GM12878 (cell line): ENCODE results near the gene TMEM214. TPM values are rescaled to one million over a fixed set of nuclear protein-coding genes. Genes with fewer than 3 reads are reported as not detected.

Experiments
- CHD2 ChIP-seq: IDR thresholded peaks from 2 replicates; pipeline ENCODE4 v1.6.1; 2011; ENCODE audit warnings: low read depth, low read length, improper control_type of control experiment, borderline replicate concordance
- CUX1 ChIP-seq: IDR thresholded peaks from 2 replicates; pipeline ENCODE4 v1.6.1; 2012; ENCODE audit warnings: improper control_type of control experiment, low read depth, low read length; ENCODE audit not compliant: insufficient replicate concordance
- E2F8 ChIP-seq: fragments of 450-650 bp; IDR thresholded peaks from 2 replicates; pipeline ENCODE4 v1.6.1; 2018; ENCODE audit warnings: mild to moderate bottlenecking, low read depth, moderate library complexity; ENCODE audit not compliant: partially characterized antibody
- LARP7 ChIP-seq: fragments of 450-650 bp; IDR thresholded peaks from 2 replicates; pipeline ENCODE4 v1.6.1; 2017; ENCODE audit warnings: mild to moderate bottlenecking
- MEF2A ChIP-seq: IDR thresholded peaks from 2 replicates; pipeline ENCODE4 v1.6.1; 2011; ENCODE audit warnings: low read depth, mild to moderate bottlenecking, low read length, moderate library complexity; ENCODE audit not compliant: insufficient read depth
- MTA3 ChIP-seq: IDR thresholded peaks from 2 replicates; pipeline ENCODE4 v1.6.1; 2012; ENCODE audit warnings: low read length, inconsistent platforms, borderline replicate concordance
- POLR2A ChIP-seq: IDR thresholded peaks from 2 replicates; pipeline ENCODE4 v1.6.1; 2011; ENCODE audit warnings: low read depth, mild to moderate bottlenecking, low read length
- PRDM15 ChIP-seq: fragments of 450-650 bp; formaldehyde crosslinking; IDR thresholded peaks from 2 replicates; pipeline ENCODE4 v1.4.0; 2020; ENCODE audit warnings: mild to moderate bottlenecking, moderate library complexity
- SMC3 ChIP-seq: IDR thresholded peaks from 2 replicates; pipeline ENCODE4 v1.6.1; 2011; ENCODE audit warnings: low read length, improper control_type of control experiment, borderline replicate concordance
- SREBF1 ChIP-seq: IDR thresholded peaks from 2 replicates; pipeline ENCODE4 v1.6.1; 2012; ENCODE audit warnings: mild to moderate bottlenecking, low read length
- TCF3 ChIP-seq: IDR thresholded peaks from 2 replicates; pipeline ENCODE4 v1.6.1; 2012; ENCODE audit warnings: low read depth, mild to moderate bottlenecking, low read length, borderline replicate concordance; ENCODE audit not compliant: insufficient read depth
- USF1 ChIP-seq: IDR thresholded peaks from 2 replicates; pipeline ENCODE4 v1.6.1; 2011; ENCODE audit warnings: borderline replicate concordance, low read depth, mild to moderate bottlenecking, moderate library complexity, mixed read lengths, low read length; ENCODE audit not compliant: insufficient read depth; ENCODE audit errors: extremely low read length
- polyA plus RNA-seq, 11 experiments: library from polyadenylated mRNA; depleted of rRNA in 4 of 11; unstranded in 6 of 11; stranded (reverse) in 5 of 11; fragments of >200 nt; fragmentation: Nextera tagmentation in 4 of 11; fragmentation: Illumina TruSeq in 1 of 11; extraction: Ambion mirVana in 4 of 11; extraction: Trizol in 1 of 11; gene quantifications; 1 replicate in 1 of 11; 2 replicates in 10 of 11; pipeline versions ENCODE4 v1.2.1 to v1.2.3, GENCODE V29; 2011 to 2016; ENCODE audit warnings: inconsistent platforms in 2 of 11, missing spikeins in 2 of 11, low read depth in 1 of 11
- total RNA-seq, 4 experiments: library from RNA; depleted of rRNA in 3 of 4; stranded (reverse); fragments of >200 nt in 3 of 4; fragmentation: Illumina TruSeq in 1 of 4; extraction: Trizol in 1 of 4; gene quantifications; 2 replicates each; pipeline versions ENCODE4 v1.2.1 to v1.2.3, GENCODE V29; 2013 to 2021

The TMEM214 gene
- total and polyA plus RNA-seq, 10 of the 15 experiments (the other 5 are each of a cell fraction or from before 2014, with no cell fraction given), result 10.4 to 79.2 (median 45.0) TPM

- TF ChIP-seq CUX1 (no peak), POLR2A (peak; percentile 89), MTA3 (peak; percentile 92; the same call in 1 of the 2 replicates), PRDM15 (no peak), SREBF1 (no peak), TCF3 (no peak), MEF2A (0 out of 2 replicates have a peak, but pooled peaks have one; percentile 58), LARP7 (0 out of 2 replicates have a peak, but pooled peaks have one; percentile 50), USF1 (no peak), CHD2 (peak; percentile 74), E2F8 (peak; percentile 74), SMC3 (0 out of 2 replicates have a peak, but pooled peaks have one; percentile 9)
Measured at GRCh38 chr2:27050996-27051901, 18.5 kb downstream of the TMEM214 start, which contains the start of gene AGBL5 (continued).
